ENCODE data around the gene IMPG1. TPM values are rescaled to one million over a fixed set of nuclear protein-coding genes. Genes with fewer than 3 reads are reported as not detected.

The IMPG1 gene
- total RNA-seq, 1 donor from 2014 or later = not detected

- no peak for DNase-seq (ENCODE audit: low spot score in 2 of 2, unreplicated experiment in 2 of 2)
- Mint-ChIP-seq H3K4me1 (peaks cover 13% of the 10 kb centered on the region), H3K9me3 (peaks cover 4% of the 10 kb centered on the region), H3K36me3 (no peaks in the 10 kb centered on the region), H3K4me3 (no peak overlapping the region), H3K27ac (no peak overlapping the region), H3K27me3 (ENCODE audit: low read depth) (no peaks in the 10 kb centered on the region)
- TF ChIP-seq CTCF (IDR thresholded peaks at IDR 0.05; ENCODE audit: unreplicated experiment) = no peak
Observed at GRCh38 chr6:75991941-75992340, 80.5 kb downstream of the IMPG1 start.

- Mint-ChIP-seq H3K27ac (no peak overlapping the region), H3K27me3 (ENCODE audit: low read depth) (no peaks in the 10 kb centered on the region), H3K4me3 (no peak overlapping the region), H3K9me3 (no peaks in the 10 kb centered on the region), H3K36me3 (no peaks in the 10 kb centered on the region), H3K4me1 (peaks cover 2% of the 10 kb centered on the region)
- no peak for DNase-seq (ENCODE audit: low spot score in 2 of 2, unreplicated experiment in 2 of 2)
- no peak for TF ChIP-seq CTCF (IDR thresholded peaks at IDR 0.05; ENCODE audit: unreplicated experiment)
Observed at GRCh38 chr6:75986935-75987334, 85.5 kb downstream of the IMPG1 start.

- DNase-seq (ENCODE audit: low spot score in 2 of 2, unreplicated experiment in 2 of 2) = no peak
- H3K27me3 Mint-ChIP-seq (ENCODE audit: low read depth) = no peaks in the 10 kb centered on the region
- H3K4me3 Mint-ChIP-seq = no peak overlapping the region
- no peak overlapping the region for H3K27ac Mint-ChIP-seq
- no peaks in the 10 kb centered on the region for H3K36me3 Mint-ChIP-seq
- no peaks in the 10 kb centered on the region for H3K9me3 Mint-ChIP-seq
- TF ChIP-seq CTCF (IDR thresholded peaks at IDR 0.05; ENCODE audit: unreplicated experiment) = no peak
- peaks cover 5% of the 10 kb centered on the region for H3K4me1 Mint-ChIP-seq
Observed at GRCh38 chr6:75975904-75976303, 96.6 kb downstream of the IMPG1 start.

GRCh38 chr6:75970093-75970492 lies 102.4 kb downstream of the IMPG1 start:
- Mint-ChIP-seq H3K9me3 (no peaks in the 10 kb centered on the region), H3K27ac (no peak overlapping the region), H3K27me3 (ENCODE audit: low read depth) (no peaks in the 10 kb centered on the region), H3K4me3 (no peak overlapping the region), H3K4me1 (peaks cover 8% of the 10 kb centered on the region), H3K36me3 (no peaks in the 10 kb centered on the region)
- TF ChIP-seq CTCF (IDR thresholded peaks at IDR 0.05; ENCODE audit: unreplicated experiment) = no peak
- DNase-seq (ENCODE audit: low spot score in 2 of 2, unreplicated experiment in 2 of 2) = no peak

GRCh38 chr6:75968143-75968542 lies 104.3 kb downstream of the IMPG1 start:
- Mint-ChIP-seq H3K36me3 (no peaks in the 10 kb centered on the region), H3K4me1 (peaks cover 3% of the 10 kb centered on the region), H3K4me3 (no peak overlapping the region), H3K27ac (no peak overlapping the region), H3K27me3 (ENCODE audit: low read depth) (no peaks in the 10 kb centered on the region), H3K9me3 (no peaks in the 10 kb centered on the region)
- DNase-seq (ENCODE audit: low spot score in 2 of 2, unreplicated experiment in 2 of 2) = no peak
- no peak for TF ChIP-seq CTCF (IDR thresholded peaks at IDR 0.05; ENCODE audit: unreplicated experiment)

GRCh38 chr6:75963569-75963968 lies 108.9 kb downstream of the IMPG1 start:
- Mint-ChIP-seq H3K9me3 (peaks cover 5% of the 10 kb centered on the region), H3K27me3 (ENCODE audit: low read depth) (no peaks in the 10 kb centered on the region), H3K4me1 (peaks cover 7% of the 10 kb centered on the region), H3K27ac (no peak overlapping the region), H3K36me3 (no peaks in the 10 kb centered on the region), H3K4me3 (no peak overlapping the region)
- DNase-seq (ENCODE audit: low spot score in 2 of 2, unreplicated experiment in 2 of 2) = no peak
- no peak for TF ChIP-seq CTCF (IDR thresholded peaks at IDR 0.05; ENCODE audit: unreplicated experiment)

Data from mesothelial cell of epicardium (in vitro differentiated cells).